Progenitor cell of endocrine pancreas (in vitro differentiated cells): ENCODE measurements around the gene PRDM11. TPM values are rescaled to one million over a fixed set of nuclear protein-coding genes. Genes with fewer than 3 reads are reported as not detected.

Experiments
- DNase-seq: peaks from one replicate; pipeline ENCODE4 v3.0.0; 2021; ENCODE audit warnings: low spot score; ENCODE audit not compliant: unreplicated experiment
- H3K27ac Mint-ChIP-seq: 2 replicates; pipeline ENCODE4 v1.8.0; 2021; ENCODE audit warnings: mild to moderate bottlenecking, moderate library complexity, mixed read lengths
- H3K27me3 Mint-ChIP-seq: 2 replicates; pipeline ENCODE4 v1.8.0; 2021; ENCODE audit warnings: mixed read lengths
- H3K36me3 Mint-ChIP-seq: 2 replicates; pipeline ENCODE4 v1.8.0; 2022; ENCODE audit warnings: mixed read lengths; ENCODE audit not compliant: insufficient read depth
- H3K4me1 Mint-ChIP-seq: 2 replicates; pipeline ENCODE4 v1.8.0; 2021; ENCODE audit warnings: low read depth, mixed read lengths
- H3K4me3 Mint-ChIP-seq: 2 replicates; pipeline ENCODE4 v1.8.0; 2021; ENCODE audit warnings: low read depth, mild to moderate bottlenecking, moderate library complexity, mixed read lengths
- H3K9me3 Mint-ChIP-seq: 2 replicates; pipeline ENCODE4 v1.8.0; 2021; ENCODE audit warnings: low read depth, mixed read lengths
- CTCF ChIP-seq: fragments of 200-600 bp; sonication (generic); IDR thresholded peaks from one replicate; pipeline ENCODE4 v1.5.0; 2021; ENCODE audit warnings: antibody characterized with exemption, mild to moderate bottlenecking; ENCODE audit not compliant: unreplicated experiment
- total RNA-seq: library from RNA; stranded (reverse); gene quantifications from 2 replicates; pipeline ENCODE4 v1.2.1, GENCODE V29; 2021

Gene PRDM11
- total RNA-seq, 1 donor from 2014 or later: 27.1 TPM

GRCh38 chr11:45174168-45174835, 27.9 kb downstream of the PRDM11 start:
- H3K36me3 Mint-ChIP-seq: no peaks in the 10 kb centered on the region
- H3K4me1 Mint-ChIP-seq: peaks cover 7% of the 10 kb centered on the region
- no peak for DNase-seq
- TF ChIP-seq CTCF: no peak
- no peak overlapping the region for H3K4me3 Mint-ChIP-seq
- H3K27ac Mint-ChIP-seq: no peak overlapping the region
- H3K27me3 Mint-ChIP-seq: peaks cover 4% of the 10 kb centered on the region
- H3K9me3 Mint-ChIP-seq: no peaks in the 10 kb centered on the region

DNA sequence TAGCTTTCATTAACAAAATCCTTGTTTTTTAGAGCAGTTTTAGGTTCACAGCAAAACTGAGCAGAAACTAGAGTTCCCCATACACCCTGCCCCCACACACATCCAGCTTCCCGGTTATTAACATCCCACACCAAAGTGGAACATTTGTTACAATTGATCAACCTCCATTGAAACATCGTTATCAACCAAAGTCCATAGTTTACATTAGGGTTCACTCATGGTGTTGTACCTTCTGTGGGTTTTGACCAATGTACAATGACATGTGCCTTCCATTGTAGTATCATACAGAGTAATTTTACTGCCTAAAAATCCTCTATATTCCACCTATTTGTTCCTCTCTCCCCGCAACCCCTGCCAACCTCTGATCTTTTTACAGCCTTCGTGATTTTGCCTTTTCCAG, 28.5 kb downstream of the PRDM11 start:
- Mint-ChIP-seq H3K9me3 (no peaks in the 10 kb centered on the region), H3K4me3 (no peak overlapping the region), H3K4me1 (peaks cover 10% of the 10 kb centered on the region), H3K27me3 (peaks cover 4% of the 10 kb centered on the region), H3K27ac (no peak overlapping the region), H3K36me3 (no peaks in the 10 kb centered on the region)
- no peak for TF ChIP-seq CTCF
- no peak for DNase-seq

GRCh38 chr11:45176996-45177395, 30.6 kb downstream of the PRDM11 start:
- no peak for TF ChIP-seq CTCF
- no peak overlapping the region for H3K4me3 Mint-ChIP-seq
- no peak for DNase-seq
- H3K36me3 Mint-ChIP-seq: no peaks in the 10 kb centered on the region
- peaks cover 12% of the 10 kb centered on the region for H3K4me1 Mint-ChIP-seq
- no peaks in the 10 kb centered on the region for H3K9me3 Mint-ChIP-seq
- H3K27me3 Mint-ChIP-seq: peaks cover 4% of the 10 kb centered on the region
- no peak overlapping the region for H3K27ac Mint-ChIP-seq

- no peak for DNase-seq
- H3K27me3 Mint-ChIP-seq: peaks cover 4% of the 10 kb centered on the region
- no peaks in the 10 kb centered on the region for H3K36me3 Mint-ChIP-seq
- no peak overlapping the region for H3K4me3 Mint-ChIP-seq
- TF ChIP-seq CTCF: no peak
- no peaks in the 10 kb centered on the region for H3K9me3 Mint-ChIP-seq
- H3K4me1 Mint-ChIP-seq: peaks cover 12% of the 10 kb centered on the region
- H3K27ac Mint-ChIP-seq: no peak overlapping the region
These were observed 31.8 kb downstream of the PRDM11 start for GRCh38 chr11:45178223-45178622.

DNA sequence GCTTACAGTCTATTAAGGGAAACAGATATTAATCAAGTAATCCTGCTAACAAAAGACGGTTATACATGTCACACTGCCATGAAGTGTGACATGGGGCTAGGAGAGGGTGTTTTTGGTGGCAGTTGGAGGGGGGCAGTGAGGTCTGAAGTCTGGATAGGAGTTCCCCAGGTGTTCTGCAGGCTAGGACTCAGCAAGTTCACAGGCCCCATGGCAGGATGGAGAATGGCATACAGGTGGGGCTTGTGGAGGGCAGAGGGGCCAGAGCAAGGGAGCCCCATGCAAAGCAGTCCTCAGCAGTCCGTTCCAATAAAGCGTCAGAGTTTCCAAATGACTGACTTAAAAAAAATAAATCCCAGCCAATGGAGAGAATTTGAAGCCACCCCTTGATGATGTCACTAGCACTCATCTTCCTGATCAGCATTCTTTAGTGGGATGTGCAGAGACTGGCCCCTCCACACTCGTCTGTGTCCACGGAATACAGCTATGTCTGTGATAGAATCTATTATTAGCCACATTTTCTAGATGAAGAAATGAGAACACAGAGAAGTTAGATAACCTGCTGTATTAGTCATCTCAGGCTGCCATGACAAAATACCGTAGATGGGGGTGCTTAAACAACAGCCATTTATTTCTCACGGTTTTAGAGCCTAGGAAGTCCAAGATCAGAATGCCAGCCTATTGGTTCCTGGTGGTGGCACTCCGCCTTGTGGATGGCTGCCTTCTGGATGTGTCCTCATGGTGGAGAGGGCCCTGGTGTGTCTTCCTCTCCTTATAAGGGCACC, 32.6 kb downstream of the PRDM11 start:
- no peak for TF ChIP-seq CTCF
- Mint-ChIP-seq H3K4me3 (peak overlapping the region; percentile 79), H3K4me1 (peaks cover 10% of the 10 kb centered on the region), H3K27ac (peak overlapping the region; percentile 37), H3K36me3 (no peaks in the 10 kb centered on the region), H3K9me3 (no peaks in the 10 kb centered on the region), H3K27me3 (peaks cover 4% of the 10 kb centered on the region)
- DNase-seq: no peak
